ENCODE measurements around the gene ZCCHC7.
A peak's percentile ranks its signal among the peaks of the same experiment; 100 is the strongest.

- TF ChIP-seq, protein P1, sequence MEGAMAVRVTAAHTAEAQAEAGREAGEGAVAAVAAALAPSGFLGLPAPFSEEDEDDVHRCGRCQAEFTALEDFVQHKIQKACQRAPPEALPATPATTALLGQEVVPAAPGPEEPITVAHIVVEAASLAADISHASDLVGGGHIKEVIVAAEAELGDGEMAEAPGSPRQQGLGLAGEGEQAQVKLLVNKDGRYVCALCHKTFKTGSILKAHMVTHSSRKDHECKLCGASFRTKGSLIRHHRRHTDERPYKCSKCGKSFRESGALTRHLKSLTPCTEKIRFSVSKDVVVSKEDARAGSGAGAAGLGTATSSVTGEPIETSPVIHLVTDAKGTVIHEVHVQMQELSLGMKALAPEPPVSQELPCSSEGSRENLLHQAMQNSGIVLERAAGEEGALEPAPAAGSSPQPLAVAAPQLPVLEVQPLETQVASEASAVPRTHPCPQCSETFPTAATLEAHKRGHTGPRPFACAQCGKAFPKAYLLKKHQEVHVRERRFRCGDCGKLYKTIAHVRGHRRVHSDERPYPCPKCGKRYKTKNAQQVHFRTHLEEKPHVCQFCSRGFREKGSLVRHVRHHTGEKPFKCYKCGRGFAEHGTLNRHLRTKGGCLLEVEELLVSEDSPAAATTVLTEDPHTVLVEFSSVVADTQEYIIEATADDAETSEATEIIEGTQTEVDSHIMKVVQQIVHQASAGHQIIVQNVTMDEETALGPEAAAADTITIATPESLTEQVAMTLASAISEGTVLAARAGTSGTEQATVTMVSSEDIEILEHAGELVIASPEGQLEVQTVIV (IDR thresholded peaks at IDR 0.05; ENCODE audit: borderline replicate concordance, partially characterized antibody), result no peak
- TF ChIP-seq RB1 (IDR thresholded peaks at IDR 0.05; ENCODE audit: borderline replicate concordance), result no peak
- TF ChIP-seq, protein P2, sequence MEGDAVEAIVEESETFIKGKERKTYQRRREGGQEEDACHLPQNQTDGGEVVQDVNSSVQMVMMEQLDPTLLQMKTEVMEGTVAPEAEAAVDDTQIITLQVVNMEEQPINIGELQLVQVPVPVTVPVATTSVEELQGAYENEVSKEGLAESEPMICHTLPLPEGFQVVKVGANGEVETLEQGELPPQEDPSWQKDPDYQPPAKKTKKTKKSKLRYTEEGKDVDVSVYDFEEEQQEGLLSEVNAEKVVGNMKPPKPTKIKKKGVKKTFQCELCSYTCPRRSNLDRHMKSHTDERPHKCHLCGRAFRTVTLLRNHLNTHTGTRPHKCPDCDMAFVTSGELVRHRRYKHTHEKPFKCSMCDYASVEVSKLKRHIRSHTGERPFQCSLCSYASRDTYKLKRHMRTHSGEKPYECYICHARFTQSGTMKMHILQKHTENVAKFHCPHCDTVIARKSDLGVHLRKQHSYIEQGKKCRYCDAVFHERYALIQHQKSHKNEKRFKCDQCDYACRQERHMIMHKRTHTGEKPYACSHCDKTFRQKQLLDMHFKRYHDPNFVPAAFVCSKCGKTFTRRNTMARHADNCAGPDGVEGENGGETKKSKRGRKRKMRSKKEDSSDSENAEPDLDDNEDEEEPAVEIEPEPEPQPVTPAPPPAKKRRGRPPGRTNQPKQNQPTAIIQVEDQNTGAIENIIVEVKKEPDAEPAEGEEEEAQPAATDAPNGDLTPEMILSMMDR (IDR thresholded peaks at IDR 0.05 in 2 of 3, conservative IDR thresholded peaks at IDR 0.05 in 1 of 3; ENCODE audit: control insufficient read depth in 2 of 3, extremely low read depth in 1 of 3, insufficient read depth in 1 of 3, low read depth in 3 of 3, low read length in 3 of 3), result peak; percentile 47 to 73 (median 47); a peak in 4 of 6 replicates
- no peak for TF ChIP-seq SIX5 (IDR thresholded peaks at IDR 0.05; ENCODE audit: low read depth, low read length, severe bottlenecking)
- no peak for TF ChIP-seq POLR2A (IDR thresholded peaks at IDR 0.05; ENCODE audit: low read depth, low read length)
- TF ChIP-seq KDM1A (IDR thresholded peaks at IDR 0.05; ENCODE audit: borderline replicate concordance), result no peak
- TF ChIP-seq HDGF (IDR thresholded peaks at IDR 0.05), result no peak
- TF ChIP-seq TCF7 (IDR thresholded peaks at IDR 0.05; ENCODE audit: borderline replicate concordance), result no peak
- no peak for TF ChIP-seq SIN3A (IDR thresholded peaks at IDR 0.05; ENCODE audit: low read depth, low read length)
- TF ChIP-seq, protein P3, sequence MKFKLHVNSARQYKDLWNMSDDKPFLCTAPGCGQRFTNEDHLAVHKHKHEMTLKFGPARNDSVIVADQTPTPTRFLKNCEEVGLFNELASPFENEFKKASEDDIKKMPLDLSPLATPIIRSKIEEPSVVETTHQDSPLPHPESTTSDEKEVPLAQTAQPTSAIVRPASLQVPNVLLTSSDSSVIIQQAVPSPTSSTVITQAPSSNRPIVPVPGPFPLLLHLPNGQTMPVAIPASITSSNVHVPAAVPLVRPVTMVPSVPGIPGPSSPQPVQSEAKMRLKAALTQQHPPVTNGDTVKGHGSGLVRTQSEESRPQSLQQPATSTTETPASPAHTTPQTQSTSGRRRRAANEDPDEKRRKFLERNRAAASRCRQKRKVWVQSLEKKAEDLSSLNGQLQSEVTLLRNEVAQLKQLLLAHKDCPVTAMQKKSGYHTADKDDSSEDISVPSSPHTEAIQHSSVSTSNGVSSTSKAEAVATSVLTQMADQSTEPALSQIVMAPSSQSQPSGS (IDR thresholded peaks at IDR 0.05; ENCODE audit: low read length), result no peak
These were observed 209.2 kb downstream of the ZCCHC7 start for GRCh38 chr9:37329576-37329975.

Measured in GM12878 (cell line).